Esophagus squamous epithelium (tissue), 5 donors: ENCODE data around the gene DPM1. TPM values are rescaled to one million over a fixed set of nuclear protein-coding genes. Genes with fewer than 3 reads are reported as not detected.

Experiments
- DNase-seq: peaks from one replicate; lab custom pipeline; 2025; lab: John Stamatoyannopoulos, UW
- H3K27ac ChIP-seq, 4 donors: fragments of 200-600 bp; sonication (generic); one replicate each; pipeline ENCODE4 v1.5.1; 2016 to 2019; ENCODE audit warnings: mild to moderate bottlenecking in 1 of 4
- H3K27me3 ChIP-seq, 4 donors: fragments of 200-600 bp; sonication (generic); 1 replicate in 3 of 4; 2 replicates in 1 of 4; pipeline versions ENCODE4 v1.5.1 to v1.6.0; 2017 to 2021; ENCODE audit warnings: antibody characterized with exemption in 1 of 4
- H3K36me3 ChIP-seq, 3 donors: fragments of 200-600 bp; sonication (generic); one replicate each; pipeline ENCODE4 v1.5.1; 2016 to 2019
- H3K4me1 ChIP-seq, 3 donors: fragments of 200-600 bp; sonication (generic); one replicate each; pipeline ENCODE4 v1.5.1; 2017 to 2019
- H3K4me3 ChIP-seq, 4 donors: fragments of 200-600 bp; sonication (generic); 1 replicate in 3 of 4; 2 replicates in 1 of 4; pipeline ENCODE4 v1.5.1; 2016 to 2019; ENCODE audit warnings: mild to moderate bottlenecking in 2 of 4, moderate library complexity in 1 of 4
- H3K9me3 ChIP-seq, 3 donors: fragments of 200-600 bp; sonication (generic); one replicate each; pipeline ENCODE4 v1.5.1; 2016 to 2019
- CTCF ChIP-seq, 6 experiments: fragments of 450-650 bp in 4 of 6; fragments of 200-600 bp in 2 of 6; sonication (generic) in 2 of 6; IDR thresholded peaks; one replicate each; pipeline ENCODE4 v1.5.1; 2016 to 2019; ENCODE audit warnings: antibody characterized with exemption in 6 of 6, mild to moderate bottlenecking in 4 of 6, moderate library complexity in 4 of 6
- POLR2A ChIP-seq, 4 donors: fragments of 450-650 bp; IDR thresholded peaks; one replicate each; pipeline ENCODE4 v1.6.1; 2017; ENCODE audit warnings: antibody characterized with exemption in 4 of 4, mild to moderate bottlenecking in 4 of 4, moderate library complexity in 3 of 4
- WGBS, 2 donors: methylation state at CpG; one replicate each; pipeline ENCODE4 v1.1.5; 2018; 5-methylcytosine and 5-hydroxymethylcytosine counted together
- intact Hi-C: fragments of 100-400 bp; cut with DNase I; formaldehyde crosslinking; loops from one replicate; pipeline ENCODE4 v1.15.0; 2022
- total RNA-seq, 4 donors: library from RNA; depleted of rRNA; stranded (reverse); fragments of >200 nt; gene quantifications; one replicate each; pipeline ENCODE4 v1.1.0, GENCODE V29; 2016
- donor health status: DM: yes; HTN: yes; CAD: no.

DPM1 gene
- total RNA-seq, 4 donors from 2014 or later = 28.7 to 62.0 (median 57.0) TPM

DNA sequence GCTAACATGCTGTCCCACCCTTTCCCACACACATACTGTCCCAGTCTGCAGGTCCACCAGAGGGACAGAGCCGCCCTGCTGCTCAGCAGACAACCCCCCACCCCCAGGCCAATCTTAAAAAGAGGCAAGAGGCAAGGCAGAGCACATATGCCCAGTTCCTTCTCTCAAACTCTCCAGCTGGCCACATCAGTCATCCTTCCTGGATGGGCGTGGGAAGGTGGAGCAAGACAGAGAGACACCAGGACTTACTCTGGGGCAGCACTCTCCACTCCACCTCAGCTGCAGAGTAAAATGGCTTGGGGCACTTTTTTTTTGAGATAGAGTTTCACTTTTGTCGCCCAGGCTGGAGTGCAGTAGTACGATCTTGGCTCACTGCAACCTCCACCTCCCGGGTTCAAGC is 11.1 kb upstream of the DPM1 start:
- Histone ChIP-seq H3K9me3 (no peaks in the 10 kb centered on the region), H3K4me1 (no peaks in the 10 kb centered on the region), H3K27me3 (peaks cover 0 to 5% (median 0%) of the 10 kb centered on the region in 4 donors), H3K36me3 (no peaks in the 10 kb centered on the region), H3K27ac (no peak overlapping the region), H3K4me3 (no peak overlapping the region)
- no peak for TF ChIP-seq POLR2A (IDR thresholded peaks at IDR 0.05)
- TF ChIP-seq CTCF (IDR thresholded peaks at IDR 0.05) = no peak
- DNase-seq = no peak
- 65 to 70% methylated on average over 4 of the region's 5 CpGs for WGBS, 2 donors
- intact Hi-C loops = no loop called here

- peaks cover 0 to 5% (median 0%) of the 10 kb centered on the region in 4 donors for H3K27me3 ChIP-seq
- no peaks in the 10 kb centered on the region for H3K4me1 ChIP-seq
- no peak overlapping the region for H3K27ac ChIP-seq
- H3K36me3 ChIP-seq = no peaks in the 10 kb centered on the region
- H3K9me3 ChIP-seq = no peaks in the 10 kb centered on the region
- TF ChIP-seq POLR2A (IDR thresholded peaks at IDR 0.05) (no peak), CTCF (IDR thresholded peaks at IDR 0.05) (no peak)
- DNase-seq = no peak
- H3K4me3 ChIP-seq = no peak overlapping the region
- intact Hi-C loops = no loop called here
- 78 to 82% methylated on average over 9 of the region's 9 CpGs for WGBS, 2 donors
Observed at GRCh38 chr20:50968289-50968688, 10.0 kb upstream of the DPM1 start.

DNA sequence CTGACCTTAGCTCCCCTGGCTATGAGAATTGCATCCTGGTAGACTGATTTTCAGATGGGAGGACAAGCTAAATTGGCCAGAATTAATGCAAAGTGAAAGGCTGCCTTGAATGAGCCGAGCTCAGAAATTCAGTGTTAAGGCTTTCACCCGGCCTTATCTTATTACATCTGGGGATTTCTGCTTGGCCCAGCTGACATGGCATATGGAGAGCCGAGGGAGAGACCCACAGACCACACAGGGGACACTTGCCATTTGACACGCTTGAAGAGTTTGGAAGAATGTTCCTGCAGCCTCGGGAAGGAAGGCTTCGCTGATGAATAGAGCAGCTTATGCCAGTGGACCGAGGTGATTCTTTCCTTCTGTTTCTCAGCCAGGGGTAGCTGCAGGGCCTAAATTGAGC is 9.3 kb upstream of the DPM1 start:
- Histone ChIP-seq H3K27ac (no peak overlapping the region), H3K27me3 (peaks cover 0 to 5% (median 0%) of the 10 kb centered on the region in 4 donors), H3K4me3 (no peak overlapping the region), H3K36me3 (peaks cover 0 to 4% (median 0%) of the 10 kb centered on the region in 3 donors), H3K4me1 (no peaks in the 10 kb centered on the region), H3K9me3 (no peaks in the 10 kb centered on the region)
- 34 to 60% methylated on average over 2 to 7 of the region's 7 CpGs for WGBS, 2 donors
- TF ChIP-seq POLR2A (IDR thresholded peaks at IDR 0.05) = no peak
- no peak for TF ChIP-seq CTCF (IDR thresholded peaks at IDR 0.05)
- DNase-seq = no peak
- intact Hi-C loops = no loop called here

GRCh38 chr20:50959543-50960126 is 1.3 kb upstream of the DPM1 start:
- Histone ChIP-seq H3K27ac (peak overlapping the region; percentile 91 to 93 (median 92)), H3K27me3 (no peaks in the 10 kb centered on the region), H3K4me3 (peak overlapping the region; percentile 70 to 97 (median 89)), H3K4me1 (peaks cover 19 to 61% (median 31%) of the 10 kb centered on the region in 3 donors), H3K36me3 (peaks cover 0 to 35% (median 0%) of the 10 kb centered on the region in 3 donors), H3K9me3 (no peaks in the 10 kb centered on the region)
- WGBS, 2 donors = 68 to 83% methylated on average over 12 to 13 of the region's 25 CpGs
- intact Hi-C loops = no loop called here
- DNase-seq = no peak
- no peak for TF ChIP-seq CTCF (IDR thresholded peaks at IDR 0.05)
- TF ChIP-seq POLR2A (IDR thresholded peaks at IDR 0.05) = no peak

DNA sequence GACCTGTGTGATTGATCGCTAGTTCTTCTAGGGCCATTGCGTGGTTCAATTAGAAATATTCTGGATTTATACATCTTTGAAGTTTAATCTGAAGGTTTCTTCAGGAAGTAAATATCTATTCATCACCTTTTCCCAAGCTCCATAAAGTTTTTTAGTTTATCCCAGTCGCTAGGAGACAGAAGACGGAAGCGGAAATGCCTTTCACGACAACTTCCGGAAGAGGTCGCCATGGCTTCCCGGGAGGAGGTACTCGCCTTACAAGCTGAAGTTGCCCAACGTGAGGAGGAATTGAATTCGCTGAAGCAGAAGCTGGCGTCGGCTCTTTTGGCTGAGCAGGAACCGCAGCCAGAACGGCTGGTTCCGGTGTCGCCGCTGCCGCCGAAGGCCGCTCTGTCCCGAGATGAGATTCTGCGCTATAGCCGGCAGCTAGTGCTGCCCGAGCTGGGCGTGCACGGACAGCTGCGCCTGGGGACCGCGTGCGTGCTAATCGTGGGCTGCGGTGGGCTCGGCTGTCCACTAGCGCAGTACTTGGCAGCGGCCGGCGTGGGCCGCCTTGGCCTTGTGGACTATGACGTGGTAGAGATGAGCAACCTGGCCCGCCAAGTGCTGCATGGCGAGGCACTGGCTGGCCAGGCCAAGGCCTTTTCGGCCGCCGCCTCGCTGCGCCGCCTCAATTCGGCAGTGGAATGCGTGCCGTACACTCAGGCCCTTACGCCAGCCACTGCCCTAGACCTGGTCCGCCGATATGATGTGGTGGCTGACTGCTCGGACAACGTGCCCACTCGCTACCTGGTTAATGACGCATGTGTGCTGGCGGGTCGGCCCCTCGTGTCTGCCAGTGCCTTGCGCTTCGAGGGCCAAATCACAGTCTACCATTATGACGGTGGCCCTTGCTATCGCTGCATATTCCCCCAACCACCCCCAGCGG is 547 bp upstream of the DPM1 start, which contains the start of gene MOCS3:
Gene MOCS3, plus strand, starts transcription at position 204 of the 928 bp plus-strand sequence. Its CDS starts 25 bp downstream, at position 229.
- H3K4me1 ChIP-seq = peaks cover 19 to 63% (median 31%) of the 10 kb centered on the region in 3 donors
- intact Hi-C loops = no loop called here
- H3K27me3 ChIP-seq = no peaks in the 10 kb centered on the region
- peak within 1 kb of the TSS; percentile 91 to 93 (median 92) for H3K27ac ChIP-seq
- H3K9me3 ChIP-seq = no peaks in the 10 kb centered on the region
- 1% methylated on average over 24 to 38 of the region's 67 CpGs for WGBS, 2 donors
- peak within 1 kb of the TSS; percentile 70 to 97 (median 89) for H3K4me3 ChIP-seq
- peaks cover 0 to 42% (median 3%) of the 10 kb centered on the region in 3 donors for H3K36me3 ChIP-seq
- peak; percentile 27 for DNase-seq
- no peak for TF ChIP-seq POLR2A (IDR thresholded peaks at IDR 0.05)
- TF ChIP-seq CTCF (IDR thresholded peaks at IDR 0.05) = no peak
